ENCODE data around the gene ANAPC15.

DNA sequence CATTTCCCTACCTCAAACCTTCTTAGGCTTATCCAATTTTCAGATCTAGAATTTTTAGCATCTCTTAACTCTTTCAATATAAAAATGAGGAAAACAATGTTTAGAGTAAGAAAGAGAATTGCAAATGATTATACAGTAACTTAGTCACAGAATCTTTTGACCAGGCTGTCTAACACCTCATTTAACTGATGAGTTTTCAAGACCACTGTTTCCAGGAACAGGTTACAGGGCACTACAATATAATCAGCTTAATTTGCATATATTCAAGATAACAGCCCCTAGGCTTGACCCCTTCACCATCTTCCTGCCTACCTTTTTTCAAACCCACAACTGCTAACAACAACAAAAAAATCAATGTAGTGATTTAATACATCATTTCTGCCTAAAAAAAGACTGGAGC lies 44.8 kb downstream of the ANAPC15 start:
- TF ChIP-seq, protein P1, sequence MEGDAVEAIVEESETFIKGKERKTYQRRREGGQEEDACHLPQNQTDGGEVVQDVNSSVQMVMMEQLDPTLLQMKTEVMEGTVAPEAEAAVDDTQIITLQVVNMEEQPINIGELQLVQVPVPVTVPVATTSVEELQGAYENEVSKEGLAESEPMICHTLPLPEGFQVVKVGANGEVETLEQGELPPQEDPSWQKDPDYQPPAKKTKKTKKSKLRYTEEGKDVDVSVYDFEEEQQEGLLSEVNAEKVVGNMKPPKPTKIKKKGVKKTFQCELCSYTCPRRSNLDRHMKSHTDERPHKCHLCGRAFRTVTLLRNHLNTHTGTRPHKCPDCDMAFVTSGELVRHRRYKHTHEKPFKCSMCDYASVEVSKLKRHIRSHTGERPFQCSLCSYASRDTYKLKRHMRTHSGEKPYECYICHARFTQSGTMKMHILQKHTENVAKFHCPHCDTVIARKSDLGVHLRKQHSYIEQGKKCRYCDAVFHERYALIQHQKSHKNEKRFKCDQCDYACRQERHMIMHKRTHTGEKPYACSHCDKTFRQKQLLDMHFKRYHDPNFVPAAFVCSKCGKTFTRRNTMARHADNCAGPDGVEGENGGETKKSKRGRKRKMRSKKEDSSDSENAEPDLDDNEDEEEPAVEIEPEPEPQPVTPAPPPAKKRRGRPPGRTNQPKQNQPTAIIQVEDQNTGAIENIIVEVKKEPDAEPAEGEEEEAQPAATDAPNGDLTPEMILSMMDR (tag by site-specific recombination; IDR thresholded peaks at IDR 0.05): no peak
- TF ChIP-seq ZNF777 (tag by site-specific recombination; IDR thresholded peaks at IDR 0.05; ENCODE audit: borderline replicate concordance): no peak
- TF ChIP-seq, protein P2, sequence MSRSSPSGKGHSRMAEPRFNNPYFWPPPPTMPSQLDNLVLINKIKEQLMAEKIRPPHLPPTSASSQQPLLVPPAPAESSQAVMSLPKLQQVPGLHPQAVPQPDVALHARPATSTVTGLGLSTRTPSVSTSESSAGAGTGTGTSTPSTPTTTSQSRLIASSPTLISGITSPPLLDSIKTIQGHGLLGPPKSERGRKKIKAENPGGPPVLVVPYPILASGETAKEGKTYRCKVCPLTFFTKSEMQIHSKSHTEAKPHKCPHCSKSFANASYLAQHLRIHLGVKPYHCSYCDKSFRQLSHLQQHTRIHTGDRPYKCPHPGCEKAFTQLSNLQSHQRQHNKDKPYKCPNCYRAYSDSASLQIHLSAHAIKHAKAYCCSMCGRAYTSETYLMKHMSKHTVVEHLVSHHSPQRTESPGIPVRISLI (tag by site-specific recombination; IDR thresholded peaks at IDR 0.05): no peak
